Gastroesophageal sphincter (tissue), 3 donors: Measurements from ENCODE around the gene DLAT.

Source experiments
- CTCF ChIP-seq, 4 experiments: fragments of 200-600 bp in 2 of 4; fragments of 450-650 bp in 2 of 4; sonication (generic) in 1 of 4; IDR thresholded peaks; one replicate each; pipeline ENCODE4 v1.5.1; 2017 to 2019; ENCODE audit warnings: antibody characterized with exemption in 4 of 4, mild to moderate bottlenecking in 2 of 4, moderate library complexity in 2 of 4
- EP300 ChIP-seq: sonication (generic); formaldehyde crosslinking; IDR thresholded peaks from one replicate; pipeline ENCODE4 v1.6.1; 2017; ENCODE audit warnings: antibody characterized with exemption, mild to moderate bottlenecking
- POLR2A ChIP-seq, 2 donors: fragments of 450-650 bp; IDR thresholded peaks; one replicate each; pipeline ENCODE4 v1.6.1; 2017; ENCODE audit warnings: antibody characterized with exemption in 2 of 2, mild to moderate bottlenecking in 2 of 2, moderate library complexity in 1 of 2
- POLR2AphosphoS5 ChIP-seq: sonication (generic); formaldehyde crosslinking; IDR thresholded peaks from one replicate; pipeline ENCODE4 v1.6.1; 2017; ENCODE audit warnings: antibody characterized with exemption

- TF ChIP-seq CTCF (IDR thresholded peaks at IDR 0.05) = no peak
- TF ChIP-seq POLR2AphosphoS5 = no peak
- TF ChIP-seq EP300 = no peak
- TF ChIP-seq POLR2A (IDR thresholded peaks at IDR 0.05) = no peak
Observed at GRCh38 chr11:112103446-112103845, 78.2 kb downstream of the DLAT start.
